RWPE1 (cell line): Measurements from ENCODE around the gene CACNA1F.

Experiments
- CTCF ChIA-PET: fragments of 350-600 bp; sonication (Branson Sonifier 250); formaldehyde crosslinking; extraction: SDS; loops from one replicate; lab custom pipeline; 2021; lab: Yijun Ruan, JAX
- POLR2A ChIA-PET: fragments of 400-600 bp; formaldehyde crosslinking; extraction: SDS; loops from one replicate; lab custom pipeline; 2020; ENCODE audit warnings: antibody characterized with exemption; ENCODE audit not compliant: low non-redundant PET; lab: Yijun Ruan, JAX
- DNase-seq: peaks from one replicate; pipeline ENCODE4 v3.0.0; 2012; ENCODE audit warnings: low spot score
- H3K27ac ChIP-seq: fragments of 450-650 bp; 2 replicates; pipeline ENCODE4 v1.5.1; 2017
- CTCF ChIP-seq: fragments of 450-650 bp; conservative IDR thresholded peaks from 2 replicates; pipeline ENCODE4 v1.5.1; 2017; ENCODE audit warnings: low read depth, mild to moderate bottlenecking

The CACNA1F gene

GRCh38 chrX:49226946-49227345 is 6.2 kb downstream of the CACNA1F start:
- TF ChIP-seq CTCF = no peak
- CTCF ChIA-PET = no interaction called here
- POLR2A ChIA-PET = no interaction called here
- no peak for DNase-seq
- no peak overlapping the region for H3K27ac ChIP-seq

DNA sequence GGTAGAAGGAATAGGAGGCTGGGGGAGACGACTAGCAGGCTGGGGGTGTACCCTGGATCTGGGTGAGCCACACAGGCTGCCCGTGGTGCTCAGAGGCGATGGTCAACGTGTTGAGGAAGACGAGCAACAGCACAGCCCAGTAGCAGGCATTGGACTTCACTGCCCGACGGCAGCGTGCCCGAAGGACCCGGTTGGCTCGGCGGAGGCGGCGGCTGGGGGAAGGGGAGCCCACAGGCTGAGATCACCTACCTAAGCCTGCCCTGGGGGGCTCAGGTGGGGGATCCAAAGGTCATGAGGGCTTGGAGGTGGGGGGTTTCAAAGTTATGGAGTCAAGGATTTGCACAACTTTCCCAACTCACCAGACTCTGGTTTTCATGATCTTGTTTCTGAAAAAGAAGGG is 7.3 kb downstream of the CACNA1F start:
- H3K27ac ChIP-seq = no peak overlapping the region
- POLR2A ChIA-PET = no interaction called here
- TF ChIP-seq CTCF = no peak
- CTCF ChIA-PET = interaction anchor here (0.7 kb wide), 1 partner anchor 739 kb away, joined by 5 read pairs; no protein-coding TSS in a partner anchor
- no peak for DNase-seq

- no peak for DNase-seq
- TF ChIP-seq CTCF = no peak
- POLR2A ChIA-PET = no interaction called here
- CTCF ChIA-PET = no interaction called here
- H3K27ac ChIP-seq = no peak overlapping the region
Measured at GRCh38 chrX:49221868-49222267, 11.3 kb downstream of the CACNA1F start.

- ChIA-PET POLR2A (no interaction called here), CTCF (no interaction called here)
- no peak for DNase-seq
- TF ChIP-seq CTCF = no peak
- no peak overlapping the region for H3K27ac ChIP-seq
Measured at GRCh38 chrX:49220100-49220499, 13.0 kb downstream of the CACNA1F start.

GRCh38 chrX:49214996-49215526 is 18.1 kb downstream of the CACNA1F start:
- ChIA-PET CTCF (no interaction called here), POLR2A (no interaction called here)
- H3K27ac ChIP-seq = no peak overlapping the region
- TF ChIP-seq CTCF = no peak
- no peak for DNase-seq

DNA sequence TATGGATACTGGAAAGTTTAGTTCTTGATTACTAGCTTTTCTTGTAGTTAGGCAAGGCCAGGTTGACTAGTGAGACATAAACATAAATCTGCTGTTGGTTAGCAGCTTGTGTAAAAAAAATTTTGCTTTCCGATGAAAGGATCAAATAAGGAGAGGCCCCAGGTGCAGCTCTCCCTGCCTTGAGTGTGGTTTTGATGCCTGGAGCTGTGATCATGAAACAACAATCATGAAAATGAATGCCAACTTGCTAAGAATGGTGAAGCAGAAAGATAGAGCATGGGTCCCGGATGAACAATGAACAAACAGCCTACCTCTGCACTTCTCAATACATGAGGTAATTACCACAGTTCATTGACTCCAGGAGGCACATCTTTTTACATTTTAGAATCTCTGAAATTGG is 18.7 kb downstream of the CACNA1F start:
- POLR2A ChIA-PET = no interaction called here
- TF ChIP-seq CTCF = no peak
- H3K27ac ChIP-seq = no peak overlapping the region
- CTCF ChIA-PET = no interaction called here
- no peak for DNase-seq
